GM12878 (cell line): ENCODE data around the gene AZU1. TPM values are rescaled to one million over a fixed set of nuclear protein-coding genes. Genes with fewer than 3 reads are reported as not detected.

Experiments used
- ATAC-seq: fragments of 200-7000 bp; cut with Tn5 transposase; 3 replicates; pipeline ENCODE4 v1.9.1; 2020; ENCODE audit warnings: mild to moderate bottlenecking, moderate library complexity
- BruUV-seq: library from RNA; stranded (reverse); fragments of 400-500 nt; replicated peaks from 2 replicates; lab custom pipeline; 2021; lab: Mats Ljungman, UMichigan
- CTCF ChIA-PET: fragments of 300-600 bp; sonication (Branson Sonifier 250); formaldehyde crosslinking; extraction: SDS; loops from one replicate; lab custom pipeline; 2021; ENCODE audit warnings: inconsistent platforms; lab: Yijun Ruan, JAX
- POLR2A ChIA-PET: fragments of 350-600 bp; formaldehyde crosslinking; extraction: SDS; loops from one replicate; lab custom pipeline; 2021; ENCODE audit warnings: inconsistent platforms; lab: Charles Lee
- RAD21 ChIA-PET: fragments of 300-600 bp; sonication (Branson Sonifier 250); formaldehyde crosslinking; loops from one replicate; lab custom pipeline; 2023; ENCODE audit warnings: antibody characterized with exemption; ENCODE audit not compliant: unreplicated experiment; lab: Charles Lee
- SMC1A ChIA-PET: fragments of 300-600 bp; sonication (Branson Sonifier 250); formaldehyde crosslinking; loops from one replicate; lab custom pipeline; 2023; ENCODE audit not compliant: unreplicated experiment, uncharacterized antibody; lab: Charles Lee
- DNase-seq: peaks from one replicate; pipeline ENCODE4 v3.0.0-alpha.2; 2011; ENCODE audit warnings: low read depth, low spot score
- FAIRE-seq: peaks from 3 replicates; lab custom pipeline; 2011; peaks lifted over from hg19 to GRCh38; lab: Jason Lieb, UNC
- H2AFZ ChIP-seq: 2 replicates; pipeline ENCODE4 v1.6.0; 2011; ENCODE audit warnings: low read depth, low read length, control low read depth; ENCODE audit not compliant: control insufficient read depth
- H3K27ac ChIP-seq: 2 replicates; pipeline ENCODE4 v1.5.1; 2011; ENCODE audit warnings: control low read depth; ENCODE audit not compliant: control insufficient read depth, insufficient read depth
- H3K27me3 ChIP-seq, 2 experiments: replicated peaks in 1 of 2; 2 replicates each; pipeline versions ENCODE4 v1.6.0 to v1.6.1; 2011; ENCODE audit warnings: low read length in 1 of 2; ENCODE audit not compliant: control insufficient read depth in 2 of 2, insufficient read depth in 2 of 2
- H3K36me3 ChIP-seq, 2 experiments: 2 replicates each; pipeline ENCODE4 v1.5.1; 2011; ENCODE audit warnings: low read length in 1 of 2; ENCODE audit not compliant: control insufficient read depth in 2 of 2, insufficient read depth in 2 of 2
- H3K4me1 ChIP-seq: 2 replicates; pipeline ENCODE4 v1.6.1; 2011; ENCODE audit warnings: mild to moderate bottlenecking, low read length, moderate library complexity, mixed read lengths; ENCODE audit not compliant: control insufficient read depth, insufficient read depth
- H3K4me2 ChIP-seq: 2 replicates; pipeline ENCODE4 v1.6.0; 2011; ENCODE audit warnings: control low read depth; ENCODE audit not compliant: control insufficient read depth, insufficient read depth
- H3K4me3 ChIP-seq: fragments of 200-600 bp; sonication (generic); 2 replicates; pipeline ENCODE4 v1.5.1; 2016
- H3K79me2 ChIP-seq: 2 replicates; pipeline ENCODE4 v1.6.0; 2011; ENCODE audit warnings: low read length; ENCODE audit not compliant: control insufficient read depth, insufficient read depth
- H3K9ac ChIP-seq: 2 replicates; pipeline ENCODE4 v1.8.0; 2011; ENCODE audit warnings: low read length, control low read depth, mixed read lengths; ENCODE audit not compliant: control insufficient read depth, insufficient read depth
- H3K9me3 ChIP-seq: replicated peaks from 3 replicates; pipeline ENCODE4 v1.5.1; 2011; ENCODE audit warnings: mild to moderate bottlenecking, low read length; ENCODE audit not compliant: control insufficient read depth, insufficient read depth
- H4K20me1 ChIP-seq: 2 replicates; pipeline ENCODE4 v1.6.0; 2011; ENCODE audit not compliant: control insufficient read depth, insufficient read depth
- CREM ChIP-seq: IDR thresholded peaks from 2 replicates; pipeline ENCODE4 v1.6.1; 2014; ENCODE audit warnings: antibody characterized with exemption, low read depth
- GABPA ChIP-seq: IDR thresholded peaks from 2 replicates; pipeline ENCODE4 v1.6.1; 2014; ENCODE audit warnings: antibody characterized with exemption, low read depth, mild to moderate bottlenecking, inconsistent platforms
- JUND ChIP-seq: IDR thresholded peaks from 2 replicates; pipeline ENCODE4 v1.6.1; 2012; ENCODE audit warnings: low read depth, mild to moderate bottlenecking, low read length, improper control_type of control experiment, moderate library complexity
- MYC ChIP-seq: IDR thresholded peaks from 2 replicates; pipeline ENCODE4 v1.6.1; 2011; ENCODE audit warnings: mild to moderate bottlenecking, low read length, moderate library complexity, inconsistent platforms; ENCODE audit not compliant: insufficient read depth, insufficient replicate concordance, insufficient read length, severe bottlenecking
- NFXL1 ChIP-seq: fragments of 450-650 bp; IDR thresholded peaks from 2 replicates; pipeline ENCODE4 v1.6.1; 2017; ENCODE audit warnings: antibody characterized with exemption, mild to moderate bottlenecking, borderline replicate concordance
- PAX5 ChIP-seq: IDR thresholded peaks from 2 replicates; pipeline ENCODE4 v1.6.1; 2011; ENCODE audit warnings: low read depth, low read length, borderline replicate concordance
- SUZ12 ChIP-seq: fragments of 200-600 bp; sonication (generic); IDR thresholded peaks from one replicate; pipeline ENCODE4 v1.6.1; 2018; ENCODE audit warnings: antibody characterized with exemption, mild to moderate bottlenecking; ENCODE audit not compliant: unreplicated experiment
- TAF1 ChIP-seq: IDR thresholded peaks from 2 replicates; pipeline ENCODE4 v1.6.1; 2011; ENCODE audit warnings: mild to moderate bottlenecking, low read depth, low read length, borderline replicate concordance
- WGBS: methylation state at CpG from one replicate; pipeline ENCODE4 v1.1.6; 2016; ENCODE audit warnings: low lambda C conversion rate; ENCODE audit not compliant: insufficient replicate concordance, insufficient coverage; ENCODE audit errors: missing lambda C conversion rate; 5-methylcytosine and 5-hydroxymethylcytosine counted together
- in situ Hi-C: fragments of 300-500 bp; cut with MboI; formaldehyde crosslinking; loops from 9 replicates; pipeline ENCODE4 v1.14.3; 2018; ENCODE audit warnings: mixed read lengths
- intact Hi-C: fragments of 100-400 bp; cut with micrococcal nuclease; formaldehyde crosslinking; loops from one replicate; pipeline ENCODE4 v1.14.2; 2022; ENCODE audit not compliant: unreplicated experiment
- polyA plus RNA-seq, 11 experiments: library from polyadenylated mRNA; depleted of rRNA in 4 of 11; unstranded in 6 of 11; stranded (reverse) in 5 of 11; fragments of >200 nt; fragmentation: Nextera tagmentation in 4 of 11; fragmentation: Illumina TruSeq in 1 of 11; extraction: Ambion mirVana in 4 of 11; extraction: Trizol in 1 of 11; gene quantifications; 1 replicate in 1 of 11; 2 replicates in 10 of 11; pipeline versions ENCODE4 v1.2.1 to v1.2.3, GENCODE V29; 2011 to 2016; ENCODE audit warnings: inconsistent platforms in 2 of 11, missing spikeins in 2 of 11, low read depth in 1 of 11
- total RNA-seq, 4 experiments: library from RNA; depleted of rRNA in 3 of 4; stranded (reverse); fragments of >200 nt in 3 of 4; fragmentation: Illumina TruSeq in 1 of 4; extraction: Trizol in 1 of 4; gene quantifications; 2 replicates each; pipeline versions ENCODE4 v1.2.1 to v1.2.3, GENCODE V29; 2013 to 2021
- TF ChIP-seq, protein P1 (sequence below): fragments of 450-650 bp; IDR thresholded peaks from 2 replicates; pipeline ENCODE4 v1.6.1; 2016; ENCODE audit warnings: mild to moderate bottlenecking
- TF ChIP-seq, protein P2 (sequence below): fragments of 450-650 bp; IDR thresholded peaks from 2 replicates; pipeline ENCODE4 v1.6.1; 2016; ENCODE audit warnings: mild to moderate bottlenecking, moderate library complexity, borderline replicate concordance

Gene AZU1
- total and polyA plus RNA-seq, 10 of the 15 experiments (the other 5 are each of a cell fraction or from before 2014, with no cell fraction given), result not detected

DNA sequence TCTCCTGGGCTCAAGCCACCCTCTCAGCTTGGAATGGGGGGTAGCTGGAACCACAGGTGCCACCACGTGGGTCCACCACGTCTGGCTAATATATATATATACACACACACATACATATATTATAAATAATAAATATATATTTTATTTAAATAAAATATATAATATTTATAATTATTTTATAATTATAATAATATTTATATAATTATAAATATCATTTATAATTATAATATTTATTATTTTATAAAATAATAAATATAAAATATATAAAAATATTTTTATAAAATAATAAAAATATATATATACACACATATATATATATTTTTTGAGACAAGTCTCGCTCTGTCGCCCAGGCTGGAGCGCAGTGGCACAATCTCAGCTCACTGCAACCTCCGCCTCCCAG lies 26.9 kb downstream of the AZU1 start:
- H3K27me3 ChIP-seq, result no peaks in the 10 kb centered on the region
- no peak overlapping the region for H3K4me3 ChIP-seq
- H3K9ac ChIP-seq, result no peak overlapping the region
- no peaks in the 10 kb centered on the region for H3K9me3 ChIP-seq
- ChIA-PET RAD21 (interaction anchor here (0.7 kb wide), 1 partner anchor 74 kb away, joined by 3 read pairs; no protein-coding TSS in a partner anchor), POLR2A (no interaction called here), SMC1A (interaction anchor here (0.6 to 0.9 kb wide), 2 partner anchors 11 to 130 kb away, joined by 3 read pairs; partner anchors contain the start of gene WDR18)
- H3K36me3 ChIP-seq, result no peaks in the 10 kb centered on the region
- in situ Hi-C loops (no loop called here), intact Hi-C loops (no loop called here)
- no peak overlapping the region for H2AFZ ChIP-seq
- H3K4me1 ChIP-seq, result no peaks in the 10 kb centered on the region
- ATAC-seq, result no peak
- no peak overlapping the region for H3K4me2 ChIP-seq
- no peak overlapping the region for H3K27ac ChIP-seq
- WGBS, result 41% methylated on average over 6 of the region's 6 CpGs
- FAIRE-seq, result no peak
- no peaks in the 10 kb centered on the region for H3K79me2 ChIP-seq
- no peaks in the 10 kb centered on the region for H4K20me1 ChIP-seq
- no peak for DNase-seq
- TF ChIP-seq MYC (no peak), TAF1 (no peak), JUND (no peak), GABPA (no peak), PAX5 (no peak), SUZ12 (no peak), NFXL1 (no peak), CREM (no peak)
- TF ChIP-seq, protein P1, sequence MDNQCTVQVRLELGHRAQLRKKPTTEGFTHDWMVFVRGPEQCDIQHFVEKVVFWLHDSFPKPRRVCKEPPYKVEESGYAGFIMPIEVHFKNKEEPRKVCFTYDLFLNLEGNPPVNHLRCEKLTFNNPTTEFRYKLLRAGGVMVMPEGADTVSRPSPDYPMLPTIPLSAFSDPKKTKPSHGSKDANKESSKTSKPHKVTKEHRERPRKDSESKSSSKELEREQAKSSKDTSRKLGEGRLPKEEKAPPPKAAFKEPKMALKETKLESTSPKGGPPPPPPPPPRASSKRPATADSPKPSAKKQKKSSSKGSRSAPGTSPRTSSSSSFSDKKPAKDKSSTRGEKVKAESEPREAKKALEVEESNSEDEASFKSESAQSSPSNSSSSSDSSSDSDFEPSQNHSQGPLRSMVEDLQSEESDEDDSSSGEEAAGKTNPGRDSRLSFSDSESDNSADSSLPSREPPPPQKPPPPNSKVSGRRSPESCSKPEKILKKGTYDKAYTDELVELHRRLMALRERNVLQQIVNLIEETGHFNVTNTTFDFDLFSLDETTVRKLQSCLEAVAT, result no peak
- TF ChIP-seq, protein P2, sequence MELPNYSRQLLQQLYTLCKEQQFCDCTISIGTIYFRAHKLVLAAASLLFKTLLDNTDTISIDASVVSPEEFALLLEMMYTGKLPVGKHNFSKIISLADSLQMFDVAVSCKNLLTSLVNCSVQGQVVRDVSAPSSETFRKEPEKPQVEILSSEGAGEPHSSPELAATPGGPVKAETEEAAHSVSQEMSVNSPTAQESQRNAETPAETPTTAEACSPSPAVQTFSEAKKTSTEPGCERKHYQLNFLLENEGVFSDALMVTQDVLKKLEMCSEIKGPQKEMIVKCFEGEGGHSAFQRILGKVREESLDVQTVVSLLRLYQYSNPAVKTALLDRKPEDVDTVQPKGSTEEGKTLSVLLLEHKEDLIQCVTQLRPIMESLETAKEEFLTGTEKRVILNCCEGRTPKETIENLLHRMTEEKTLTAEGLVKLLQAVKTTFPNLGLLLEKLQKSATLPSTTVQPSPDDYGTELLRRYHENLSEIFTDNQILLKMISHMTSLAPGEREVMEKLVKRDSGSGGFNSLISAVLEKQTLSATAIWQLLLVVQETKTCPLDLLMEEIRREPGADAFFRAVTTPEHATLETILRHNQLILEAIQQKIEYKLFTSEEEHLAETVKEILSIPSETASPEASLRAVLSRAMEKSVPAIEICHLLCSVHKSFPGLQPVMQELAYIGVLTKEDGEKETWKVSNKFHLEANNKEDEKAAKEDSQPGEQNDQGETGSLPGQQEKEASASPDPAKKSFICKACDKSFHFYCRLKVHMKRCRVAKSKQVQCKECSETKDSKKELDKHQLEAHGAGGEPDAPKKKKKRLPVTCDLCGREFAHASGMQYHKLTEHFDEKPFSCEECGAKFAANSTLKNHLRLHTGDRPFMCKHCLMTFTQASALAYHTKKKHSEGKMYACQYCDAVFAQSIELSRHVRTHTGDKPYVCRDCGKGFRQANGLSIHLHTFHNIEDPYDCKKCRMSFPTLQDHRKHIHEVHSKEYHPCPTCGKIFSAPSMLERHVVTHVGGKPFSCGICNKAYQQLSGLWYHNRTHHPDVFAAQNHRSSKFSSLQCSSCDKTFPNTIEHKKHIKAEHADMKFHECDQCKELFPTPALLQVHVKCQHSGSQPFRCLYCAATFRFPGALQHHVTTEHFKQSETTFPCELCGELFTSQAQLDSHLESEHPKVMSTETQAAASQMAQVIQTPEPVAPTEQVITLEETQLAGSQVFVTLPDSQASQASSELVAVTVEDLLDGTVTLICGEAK, result no peak
- TF ChIP-seq, all 136 proteins: peak for 0
- CTCF ChIA-PET, result interaction anchor here (2.2 kb wide), 1 partner anchor 9 kb away, joined by 8 read pairs; no protein-coding TSS in a partner anchor
- no TSS peak for BruUV-seq
